ENCODE data around the gene PLB1. TPM values are rescaled to one million over a fixed set of nuclear protein-coding genes. Genes with fewer than 3 reads are reported as not detected.
"Not testable (repeated sequence)": the region's sequence is repeated elsewhere in the genome, so short reads cannot be mapped to it uniquely, and the experiment has no call there.

PLB1 gene
- total RNA-seq, 1 experiment from 2014 or later = 2.4 TPM

DNA sequence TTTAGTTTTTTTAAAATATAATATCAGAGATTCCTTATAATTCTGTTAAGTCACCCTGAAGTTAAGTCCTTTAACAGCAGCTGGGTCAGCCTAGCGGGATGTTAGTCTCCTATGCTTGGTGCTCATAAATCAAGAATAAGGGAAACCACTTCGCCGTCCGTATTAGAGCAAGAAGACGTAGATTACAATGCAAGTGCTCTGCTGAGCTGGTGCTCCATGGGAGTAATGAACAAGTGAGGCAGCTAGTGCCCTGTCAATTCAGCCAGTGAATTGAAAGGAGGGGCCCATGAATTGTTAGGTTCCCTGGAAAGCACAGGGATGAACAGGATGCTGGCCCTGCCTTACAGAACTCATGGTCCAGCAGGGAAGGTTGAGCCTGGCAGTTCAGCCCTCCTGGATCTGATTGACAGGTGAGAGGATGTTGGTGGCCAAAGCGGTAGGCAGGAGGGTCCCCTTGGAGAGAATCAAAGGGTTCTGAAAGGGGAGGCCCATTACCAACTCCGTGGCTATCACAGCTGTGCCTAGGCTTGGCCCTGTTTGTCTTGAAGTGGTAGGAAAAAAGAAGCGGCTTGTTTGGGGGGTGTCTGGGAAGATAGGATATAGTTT lies 30.8 kb downstream of the PLB1 start:
- no peak for DNase-seq (ENCODE audit: low spot score)
- in situ Hi-C loops (cut with HindIII; ENCODE audit: low sequenced_read_pairs) = no loop called here

GRCh38 chr2:28527196-28527595 lies 31.3 kb downstream of the PLB1 start:
- in situ Hi-C loops (cut with HindIII; ENCODE audit: low sequenced_read_pairs) = no loop called here
- no peak for DNase-seq (ENCODE audit: low spot score)

- DNase-seq (ENCODE audit: low spot score) = no peak
- in situ Hi-C loops (cut with HindIII; ENCODE audit: low sequenced_read_pairs) = no loop called here
Measured at GRCh38 chr2:28528206-28528605, 32.3 kb downstream of the PLB1 start.

GRCh38 chr2:28530782-28531181 lies 34.9 kb downstream of the PLB1 start:
- DNase-seq (ENCODE audit: low spot score) = no peak
- in situ Hi-C loops (cut with HindIII; ENCODE audit: low sequenced_read_pairs) = no loop called here

- no peak for DNase-seq (ENCODE audit: low spot score)
- in situ Hi-C loops (cut with HindIII; ENCODE audit: low sequenced_read_pairs) = no loop called here
Measured at GRCh38 chr2:28532399-28532798, 36.5 kb downstream of the PLB1 start.

DNA sequence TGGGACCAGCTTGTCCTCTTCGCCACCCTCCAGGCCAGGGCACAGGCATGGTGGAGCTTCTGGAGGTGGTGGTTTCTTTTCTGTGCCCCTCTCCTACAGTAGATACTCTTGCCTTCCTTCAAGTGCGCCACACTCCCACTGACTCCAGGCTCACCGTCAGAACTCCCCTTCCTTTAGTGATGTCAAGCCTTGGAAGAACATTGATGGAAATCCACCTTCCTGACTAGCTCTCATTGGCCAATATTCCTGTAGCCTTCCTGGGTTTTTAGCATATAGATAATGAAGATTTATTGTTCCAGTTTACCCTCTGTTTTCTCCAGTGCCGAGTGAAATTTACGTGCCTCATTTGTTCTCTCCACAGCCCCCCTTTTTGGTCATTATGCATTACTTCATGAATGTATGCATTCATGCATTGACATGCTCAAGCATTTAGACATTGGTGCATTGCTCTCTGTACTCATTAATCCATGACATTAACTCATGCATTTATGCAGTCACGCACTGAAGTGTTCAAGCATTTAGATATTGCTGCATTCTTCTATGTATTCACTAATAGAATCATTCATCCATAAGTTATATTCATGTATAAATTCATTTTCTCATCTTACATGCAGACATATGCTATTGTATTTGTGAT lies 37.3 kb downstream of the PLB1 start:
- in situ Hi-C loops (cut with HindIII; ENCODE audit: low sequenced_read_pairs) = no loop called here

DNA sequence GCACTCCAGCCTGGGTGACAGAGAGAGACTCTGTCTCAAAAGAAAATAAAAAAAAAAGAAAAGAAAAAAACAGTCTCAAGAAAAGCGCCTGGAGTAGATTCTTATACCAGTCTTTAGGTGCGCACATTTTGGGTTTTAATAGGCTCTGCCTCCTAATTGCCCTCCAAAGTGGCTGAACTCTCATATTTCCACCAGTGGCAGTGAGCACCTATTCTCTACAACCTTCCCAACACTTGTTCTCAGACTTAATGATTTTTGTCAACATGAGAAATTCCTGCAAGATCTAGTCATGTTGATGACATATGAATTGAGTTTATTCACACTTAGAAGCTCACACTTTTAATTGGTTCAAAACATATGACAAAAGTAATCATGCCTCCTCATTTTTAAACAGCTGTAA lies 39.0 kb downstream of the PLB1 start:
- in situ Hi-C loops (cut with HindIII; ENCODE audit: low sequenced_read_pairs) = no loop called here
- DNase-seq (ENCODE audit: low spot score) = no peak

More for the DNA sequence above, 37.3 kb downstream of the PLB1 start:
- no peak for DNase-seq (ENCODE audit: low spot score)

DNA sequence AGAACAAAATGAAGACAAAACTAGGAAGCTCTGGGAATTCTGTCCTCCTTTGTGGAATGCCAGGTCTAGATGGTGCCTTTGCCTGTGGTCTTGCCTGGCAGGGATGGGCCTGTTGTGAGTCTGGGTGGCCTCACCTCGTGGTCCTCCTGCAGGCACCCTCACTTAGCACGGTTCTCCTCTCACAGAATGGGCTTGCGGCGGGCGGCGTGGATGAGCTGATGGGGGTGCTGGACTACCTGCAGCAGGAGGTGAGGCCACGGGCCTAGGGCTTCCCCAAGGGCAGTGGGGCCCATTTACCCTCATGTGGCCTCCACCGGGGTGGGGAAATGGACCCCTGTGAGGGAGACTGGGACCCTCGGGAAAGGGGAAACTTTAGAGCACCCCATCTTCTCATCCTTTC lies 42.3 kb downstream of the PLB1 start:
- no peak for DNase-seq (ENCODE audit: low spot score)
- in situ Hi-C loops (cut with HindIII; ENCODE audit: low sequenced_read_pairs) = no loop called here

- in situ Hi-C loops (cut with HindIII; ENCODE audit: low sequenced_read_pairs) = no loop called here
- no peak for DNase-seq (ENCODE audit: low spot score)
Measured at GRCh38 chr2:28538652-28539051, 42.8 kb downstream of the PLB1 start.

GRCh38 chr2:28539118-28539541 lies 43.3 kb downstream of the PLB1 start:
- in situ Hi-C loops (cut with HindIII; ENCODE audit: low sequenced_read_pairs) = no loop called here
- DNase-seq (ENCODE audit: low spot score) = no peak

- no peak for DNase-seq (ENCODE audit: low spot score)
- in situ Hi-C loops (cut with HindIII; ENCODE audit: low sequenced_read_pairs) = no loop called here
Measured at GRCh38 chr2:28543316-28544035, 47.6 kb downstream of the PLB1 start.

DNA sequence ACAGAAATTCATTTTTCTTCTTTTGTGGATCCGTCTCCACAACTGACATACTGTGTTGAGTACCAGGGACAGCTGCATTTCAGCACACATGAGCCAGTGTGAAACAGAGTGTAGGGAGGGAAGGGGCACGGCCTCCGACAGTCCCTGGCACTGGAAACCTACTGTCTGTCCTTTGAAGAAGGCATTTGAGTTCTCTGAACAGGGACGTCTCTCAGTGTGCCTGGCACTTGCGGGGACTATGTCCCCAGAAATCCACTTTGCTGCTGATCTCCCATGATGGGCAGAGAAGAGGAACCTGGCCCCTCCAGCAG lies 48.1 kb downstream of the PLB1 start:
- no peak for DNase-seq (ENCODE audit: low spot score)
- in situ Hi-C loops (cut with HindIII; ENCODE audit: low sequenced_read_pairs) = no loop called here

- DNase-seq (ENCODE audit: low spot score) = no peak
- in situ Hi-C loops (cut with HindIII; ENCODE audit: low sequenced_read_pairs) = no loop called here
Measured at GRCh38 chr2:28544405-28544921, 48.6 kb downstream of the PLB1 start.

DNA sequence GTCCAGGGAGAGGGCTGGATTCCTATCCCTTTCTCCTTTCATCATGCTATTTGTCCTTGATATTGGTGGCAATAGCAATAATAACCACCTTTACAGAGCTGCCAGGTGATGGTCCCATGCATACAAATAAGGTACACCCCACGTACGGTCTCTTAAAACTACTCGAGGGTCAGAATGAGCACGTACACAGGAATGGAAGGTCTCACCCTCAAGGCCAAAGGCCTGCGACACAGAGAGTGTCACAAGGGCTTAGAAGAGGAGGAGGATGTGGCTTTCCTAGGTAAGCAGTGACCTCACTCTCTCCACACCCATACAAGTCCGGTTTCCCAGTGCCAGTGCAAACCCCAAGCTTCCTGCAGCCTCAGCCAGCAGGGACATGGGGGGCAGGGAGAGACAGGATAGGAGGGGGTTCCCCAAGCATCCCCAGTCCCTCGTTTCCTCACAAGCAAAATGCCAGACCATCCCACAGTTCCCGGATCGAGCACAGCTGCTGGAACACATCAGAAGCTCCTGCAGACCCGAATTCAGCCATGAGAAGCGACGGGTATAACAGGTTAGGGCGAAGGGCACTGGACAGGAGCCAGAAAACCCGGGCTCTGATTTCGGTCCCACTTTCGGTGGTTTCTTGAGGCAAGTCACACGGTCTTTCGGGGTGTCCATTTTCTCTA lies 49.2 kb downstream of the PLB1 start:
- DNase-seq (ENCODE audit: low spot score) = no peak
- in situ Hi-C loops (cut with HindIII; ENCODE audit: low sequenced_read_pairs) = no loop called here

GRCh38 chr2:28545590-28546200 lies 49.8 kb downstream of the PLB1 start:
- in situ Hi-C loops (cut with HindIII; ENCODE audit: low sequenced_read_pairs) = no loop called here

GRCh38 chr2:28546242-28546641 lies 50.4 kb downstream of the PLB1 start:
- in situ Hi-C loops (cut with HindIII; ENCODE audit: low sequenced_read_pairs) = no loop called here
- DNase-seq (ENCODE audit: low spot score) = no peak

More at GRCh38 chr2:28545590-28546200, 49.8 kb downstream of the PLB1 start:
- DNase-seq (ENCODE audit: low spot score) = no peak

GRCh38 chr2:28547223-28547860 lies 51.5 kb downstream of the PLB1 start:
- no peak for DNase-seq (ENCODE audit: low spot score)
- in situ Hi-C loops (cut with HindIII; ENCODE audit: low sequenced_read_pairs) = no loop called here

- DNase-seq (ENCODE audit: low spot score) = no peak
- in situ Hi-C loops (cut with HindIII; ENCODE audit: low sequenced_read_pairs) = no loop called here
Measured at GRCh38 chr2:28547906-28548600, 52.2 kb downstream of the PLB1 start.

DNA sequence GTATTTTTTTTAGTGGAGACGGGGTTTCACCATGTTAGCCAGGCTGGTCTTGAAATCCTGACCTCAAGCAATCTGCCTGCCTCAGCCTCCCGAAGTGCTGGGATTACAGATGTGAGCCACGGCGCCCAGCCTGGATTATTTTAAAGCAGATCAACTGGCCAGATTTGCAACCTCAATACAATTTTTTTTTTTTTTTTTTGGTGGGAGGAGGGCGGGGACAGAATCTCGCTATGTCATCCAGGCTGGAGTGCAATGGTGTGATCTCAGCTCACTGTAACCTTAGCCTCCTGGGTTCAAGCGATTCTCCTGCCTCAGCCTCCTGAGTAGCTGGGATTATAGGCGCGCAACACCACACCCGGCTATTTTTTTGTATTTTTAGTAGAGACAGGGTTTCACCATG lies 54.5 kb downstream of the PLB1 start:
- in situ Hi-C loops (cut with HindIII; ENCODE audit: low sequenced_read_pairs) = not testable (repeated sequence)

More for the DNA sequence above, 54.5 kb downstream of the PLB1 start:
- not testable (repeated sequence) for DNase-seq (ENCODE audit: low spot score)
